HG02973 (cell line): Measurements from ENCODE around the gene FAM227A.

Experiments used
- ATAC-seq: cut with Tn5 transposase; IDR thresholded peaks from one replicate; pipeline ENCODE4 v1.9.1; 2021; ENCODE audit warnings: moderate library complexity; ENCODE audit not compliant: unreplicated experiment

The FAM227A gene

DNA sequence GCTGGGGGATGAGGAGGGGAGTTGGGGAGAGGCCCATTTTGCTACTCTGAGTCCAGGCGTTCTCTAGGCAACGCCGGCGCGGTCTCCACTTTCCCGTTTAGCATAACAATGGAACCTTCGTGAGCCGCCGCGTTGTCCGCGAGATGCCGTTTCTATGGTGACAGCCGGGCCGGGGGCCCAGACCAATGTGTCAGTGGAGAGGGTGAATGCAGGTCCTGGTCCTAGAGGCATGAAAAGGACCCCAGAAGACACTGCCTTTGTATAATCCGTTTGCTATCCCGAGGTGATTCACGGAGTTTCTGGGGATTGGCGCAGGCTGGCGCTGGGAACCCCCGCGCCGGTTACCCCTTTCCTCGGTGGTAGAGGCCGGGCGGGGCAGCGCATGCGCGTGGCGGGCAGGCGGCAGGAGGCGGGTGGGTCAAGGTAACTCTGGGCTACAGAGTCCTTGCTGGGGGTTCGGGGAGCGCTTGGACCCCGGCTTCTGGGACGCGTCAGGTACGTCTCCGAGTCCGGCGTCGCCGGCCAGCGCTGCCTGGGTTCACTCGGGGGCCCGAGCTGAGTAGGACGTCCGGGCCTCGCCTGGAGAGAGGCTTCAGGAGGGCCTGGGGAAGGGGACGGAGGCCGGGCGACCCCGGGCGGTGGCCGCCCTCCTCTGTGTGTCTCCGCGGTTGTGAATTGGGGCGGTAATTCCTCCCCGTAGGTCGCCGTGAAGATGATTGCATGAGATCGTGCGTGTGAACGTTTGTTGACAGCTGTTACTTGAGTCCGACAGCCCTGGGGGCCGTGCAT lies at the start of gene FAM227A, which contains the start of gene CBY1:
Gene FAM227A (minus strand): TSS at position 137 of the 789 bp plus-strand sequence. CDS start 6,224 bp downstream, outside the sequence.
Gene CBY1 (plus strand): TSS at position 383 of the 789 bp plus-strand sequence. CDS start 11,417 bp downstream, outside the sequence.
- ATAC-seq, result peak; percentile 53

DNA sequence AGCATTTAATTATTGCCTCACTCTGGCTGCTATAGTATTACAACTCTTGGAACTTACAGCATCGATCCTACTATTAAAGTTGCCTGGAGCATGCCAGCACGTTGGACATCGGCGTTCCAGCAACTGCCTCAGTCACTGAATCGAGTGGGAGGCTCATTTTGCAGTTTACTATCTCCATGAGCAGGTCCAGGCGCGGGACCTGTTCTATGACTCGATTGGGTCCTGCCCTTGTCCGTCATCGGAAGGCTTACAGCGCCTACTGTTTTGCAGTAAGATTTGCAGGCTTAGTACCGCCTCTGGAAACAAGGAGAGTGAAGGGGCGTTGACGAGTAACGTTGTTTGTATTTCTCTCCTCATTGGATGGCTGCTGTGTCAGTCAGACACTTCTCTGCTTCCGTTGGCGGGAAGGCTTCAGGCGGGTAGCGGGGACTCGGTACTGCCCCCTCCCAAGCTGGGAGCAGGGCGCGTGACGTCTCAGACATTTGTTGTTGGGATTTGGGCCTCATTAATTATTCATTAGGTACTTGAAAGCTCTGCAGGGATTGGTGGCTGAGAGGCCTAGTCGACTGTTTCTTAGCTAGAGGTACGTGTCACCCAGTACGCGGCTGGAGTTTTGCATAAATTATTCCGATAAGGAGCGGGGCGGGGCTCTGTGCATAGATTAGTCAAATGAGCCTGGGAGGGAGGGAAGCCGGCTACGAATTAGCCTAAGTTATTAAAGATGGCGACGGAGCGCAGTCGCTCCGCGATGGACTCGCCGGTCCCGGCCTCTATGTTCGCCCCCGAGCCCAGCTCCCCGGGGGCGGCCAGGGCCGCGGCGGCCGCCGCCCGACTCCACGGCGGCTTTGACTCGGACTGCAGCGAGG lies 49.3 kb upstream of the FAM227A start, which contains the start of gene GTPBP1:
Gene GTPBP1 (plus strand): TSS at position 710 of the 866 bp plus-strand sequence. CDS start 12 bp downstream, at position 722.
- peak; percentile 57 for ATAC-seq

DNA sequence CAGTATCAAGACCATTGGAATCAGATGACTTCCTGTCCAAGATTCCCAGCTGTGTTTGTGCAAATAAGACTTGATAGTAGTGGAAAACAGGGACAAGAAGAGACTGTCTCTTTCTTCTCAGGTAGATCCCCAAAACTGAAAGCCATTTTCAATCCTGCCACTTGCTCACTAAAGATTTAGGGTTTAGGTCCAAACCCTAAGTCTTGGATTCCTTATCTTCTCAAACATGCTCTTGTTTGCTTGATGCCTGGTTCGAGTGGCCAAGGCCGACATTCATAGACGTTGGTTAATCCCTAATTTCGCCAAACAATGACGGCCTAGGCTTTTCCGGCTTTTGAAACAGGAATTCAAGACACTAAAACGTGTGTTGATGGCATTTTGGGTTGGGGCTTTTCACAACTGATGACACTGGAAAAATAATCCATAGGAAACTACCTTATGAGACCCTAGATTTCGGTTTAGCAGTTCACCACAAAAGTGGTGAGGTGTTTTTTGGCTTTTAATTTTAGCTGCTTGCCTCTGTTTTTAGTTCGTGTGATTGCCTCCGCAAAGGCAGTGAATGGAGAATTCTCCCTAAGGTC lies 48.6 kb upstream of the FAM227A start:
- no peak for ATAC-seq

DNA sequence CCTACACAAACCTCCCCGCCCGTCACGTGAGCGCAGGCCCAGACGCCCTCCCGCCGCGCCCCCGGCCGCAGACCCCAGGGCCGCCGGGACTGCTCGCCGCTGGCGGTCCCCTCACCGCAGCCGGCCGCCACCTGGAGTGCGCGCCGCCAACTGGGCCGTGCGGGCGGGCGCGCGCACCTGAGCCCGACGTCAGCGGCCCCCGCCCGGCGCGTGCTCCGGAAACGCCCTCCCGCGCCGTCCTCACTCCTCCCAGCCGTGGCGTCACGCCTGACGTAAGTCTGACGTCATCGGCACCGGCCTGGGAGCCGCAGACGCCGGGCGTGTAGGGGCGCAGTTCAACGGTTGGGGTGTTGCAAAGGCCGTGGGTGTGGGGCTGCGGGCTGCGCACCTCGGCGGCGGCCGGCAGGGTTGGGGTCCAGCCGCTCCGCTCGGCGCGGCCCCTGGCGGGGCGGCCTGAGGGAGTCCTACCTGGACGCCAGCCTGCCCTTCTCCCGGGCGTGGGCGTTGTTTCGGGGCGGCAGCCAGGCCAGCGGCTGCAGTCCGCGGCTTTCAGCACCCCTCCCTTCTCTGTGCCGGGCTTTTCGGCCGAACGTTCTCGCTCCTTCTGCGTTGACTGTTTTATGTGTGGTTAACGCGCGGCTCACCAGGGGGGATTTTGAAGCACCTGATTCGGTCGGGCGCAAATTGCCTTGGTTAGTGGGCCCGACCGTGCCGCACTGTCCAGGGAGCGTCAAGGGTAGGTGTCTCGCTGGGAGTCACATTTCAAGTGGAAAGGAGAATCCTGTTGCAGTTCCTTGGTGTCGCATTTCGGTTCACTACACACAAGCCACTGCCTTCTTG lies 44.8 kb upstream of the FAM227A start, which contains the start of gene JOSD1:
Gene JOSD1 (minus strand): TSS at position 155 of the 840 bp plus-strand sequence. CDS start 956 bp downstream, outside the sequence.
- ATAC-seq, result peak; percentile 38

DNA sequence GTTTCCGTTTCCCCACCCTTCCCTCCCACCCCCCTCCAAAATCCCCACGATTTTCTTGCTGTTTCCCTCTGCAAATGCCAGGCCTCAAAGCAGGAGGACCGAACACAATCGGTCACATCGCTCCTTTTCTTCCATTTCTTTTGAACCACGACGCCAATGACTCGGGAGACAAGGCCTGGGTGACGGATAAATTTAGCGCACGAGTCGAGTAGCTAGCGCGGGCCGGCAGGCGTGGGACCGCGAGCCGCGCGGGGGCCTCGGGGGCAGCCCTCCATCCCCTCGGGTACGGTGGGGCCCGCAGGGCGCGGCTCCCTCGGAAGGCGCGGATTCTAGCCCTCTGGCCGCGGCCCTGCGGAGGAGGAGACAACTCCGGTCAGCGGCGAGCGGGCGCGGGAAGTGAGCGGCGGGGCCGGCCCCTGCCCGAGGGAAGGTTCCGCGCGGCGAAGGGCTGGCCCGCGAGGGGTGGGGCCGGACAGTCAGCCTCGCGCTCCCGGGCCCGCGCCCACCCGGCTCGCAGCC lies 44.1 kb upstream of the FAM227A start:
- no peak for ATAC-seq

DNA sequence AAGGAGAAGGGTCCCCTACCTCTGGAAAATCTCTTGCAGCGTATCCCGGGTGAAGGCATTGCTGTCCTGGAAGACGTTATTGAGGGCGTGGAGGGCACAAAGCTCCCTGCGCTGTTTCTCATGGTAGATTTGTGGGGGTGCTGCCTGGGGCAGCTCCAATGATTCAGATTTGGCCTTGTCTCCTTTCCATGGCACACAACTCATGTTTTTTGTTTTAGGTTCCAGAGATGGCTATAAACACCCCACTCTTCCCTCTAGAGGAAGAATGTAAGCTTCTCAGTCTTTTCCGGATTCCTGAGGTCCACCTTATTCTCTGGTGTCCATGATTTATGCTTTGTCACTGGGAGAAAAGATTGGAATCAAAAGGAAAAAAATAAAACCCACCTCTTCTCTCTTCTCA lies 43.6 kb upstream of the FAM227A start:
- ATAC-seq, result no peak

DNA sequence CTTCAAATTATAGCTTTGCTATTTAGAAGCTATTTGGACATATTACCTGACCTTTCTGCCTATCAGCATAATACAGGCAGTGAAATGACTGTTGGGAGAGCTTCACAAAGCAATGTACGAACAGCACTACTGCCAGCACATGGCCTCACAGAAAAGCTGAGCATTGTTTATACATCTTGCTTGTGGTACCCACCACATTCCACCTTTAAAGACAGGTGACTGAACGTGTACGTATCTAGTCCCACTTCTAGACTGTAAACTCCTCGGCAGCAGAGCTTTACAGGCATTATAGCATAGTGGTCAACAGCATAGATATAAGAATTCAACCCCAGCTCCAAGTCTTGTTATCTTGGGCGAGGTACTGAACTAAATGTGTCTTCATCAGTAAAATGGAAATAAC lies 43.0 kb upstream of the FAM227A start:
- ATAC-seq, result no peak

DNA sequence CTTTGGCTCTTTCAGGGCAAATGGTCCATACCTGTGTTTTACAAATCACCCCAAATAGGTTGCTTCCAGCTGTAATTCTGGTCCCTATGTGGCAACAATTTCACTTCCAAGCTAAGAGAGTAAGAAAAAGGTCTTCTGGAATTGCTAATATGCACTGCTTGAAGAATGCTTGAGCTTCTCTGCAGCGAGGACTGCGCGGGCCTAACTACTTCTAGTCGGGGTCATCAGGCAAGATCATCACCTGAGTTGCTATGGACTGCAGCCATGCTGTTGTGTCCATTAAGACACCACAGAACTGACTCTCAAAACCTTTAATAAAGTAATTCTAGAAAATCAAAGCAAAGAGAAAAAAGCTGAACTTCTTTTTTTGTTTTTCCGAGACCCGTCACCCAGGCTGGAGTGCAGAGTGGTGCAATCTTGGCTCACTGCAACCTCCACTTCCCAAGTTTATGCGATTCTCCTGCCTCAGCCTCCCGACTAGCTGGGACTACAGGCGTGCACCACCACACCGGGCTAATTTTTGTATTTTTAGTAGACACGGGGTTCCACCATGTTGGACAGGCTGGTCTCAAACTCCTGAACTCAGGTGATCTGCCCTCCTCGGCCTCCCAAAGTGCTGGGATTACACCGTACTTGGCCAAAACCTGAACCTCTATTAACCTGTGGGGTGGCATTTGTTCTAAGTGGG lies 42.4 kb upstream of the FAM227A start:
- ATAC-seq, result no peak

DNA sequence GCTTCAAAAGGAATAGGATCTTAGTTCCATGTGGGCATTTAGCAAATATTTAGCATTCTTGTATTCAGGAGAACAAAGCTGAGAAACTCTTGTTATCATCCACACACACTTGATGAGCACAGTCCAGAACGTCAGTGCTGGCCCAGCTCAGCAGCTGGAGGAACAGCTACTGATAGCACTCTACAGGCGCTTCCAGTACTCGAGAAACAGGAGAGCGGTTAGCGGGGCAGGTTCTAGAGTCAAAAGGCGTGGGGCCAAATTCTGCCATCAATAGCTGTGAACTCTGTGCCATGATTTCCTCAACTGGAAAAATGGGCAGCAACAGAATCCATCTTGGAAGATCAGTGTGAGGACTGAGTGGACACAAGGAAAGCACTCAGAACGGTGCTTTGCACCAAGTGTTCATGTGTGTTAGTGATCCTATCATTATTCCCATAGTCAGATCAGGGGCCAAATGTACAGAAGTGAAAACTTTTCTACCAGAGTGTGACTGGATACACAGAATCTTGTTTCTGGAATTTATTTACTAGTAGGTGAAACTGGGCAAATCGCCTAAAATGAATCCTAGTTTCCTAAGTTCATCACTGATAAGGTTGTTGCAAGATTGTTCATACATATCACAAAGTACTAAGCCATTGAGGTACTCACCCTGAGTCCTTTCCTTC lies 41.4 kb upstream of the FAM227A start:
- ATAC-seq, result no peak

DNA sequence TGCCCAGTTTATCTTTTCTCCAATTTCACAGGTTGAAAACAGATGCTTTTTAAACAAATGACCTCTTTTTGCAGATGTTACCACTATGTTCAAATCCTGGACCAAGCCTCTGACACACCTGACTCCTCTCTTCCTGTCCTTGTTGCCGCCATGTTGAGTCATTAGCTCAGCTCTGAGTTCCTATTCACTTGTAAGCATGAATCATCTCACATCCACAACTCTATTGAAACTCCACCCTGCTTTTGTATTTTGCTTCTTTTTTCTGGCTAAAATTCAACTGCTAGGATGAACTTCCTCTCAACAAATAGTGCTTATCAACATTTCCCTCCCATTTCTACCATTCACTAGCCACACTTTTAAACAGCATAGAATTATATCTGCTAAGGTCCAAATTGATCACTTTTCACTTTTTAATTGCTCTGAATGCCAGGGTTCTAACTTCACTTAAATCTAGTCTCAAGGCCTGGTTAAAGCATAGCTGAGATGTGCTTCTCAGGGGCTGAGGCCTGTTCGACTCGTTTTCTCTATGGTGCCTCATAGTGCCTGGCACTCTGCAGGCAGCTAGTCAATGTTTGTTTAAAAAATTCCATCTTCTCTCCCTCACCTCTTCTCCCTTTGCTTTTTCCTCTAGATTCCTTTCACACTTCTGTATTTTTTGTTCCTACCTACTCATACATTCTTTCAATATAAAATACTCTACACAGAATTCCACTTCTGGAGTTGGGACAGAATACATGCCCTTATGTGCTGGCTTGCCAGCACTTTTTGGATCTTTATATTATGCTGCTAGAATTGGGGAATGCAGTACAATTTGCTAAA lies 40.6 kb upstream of the FAM227A start:
- ATAC-seq, result no peak

DNA sequence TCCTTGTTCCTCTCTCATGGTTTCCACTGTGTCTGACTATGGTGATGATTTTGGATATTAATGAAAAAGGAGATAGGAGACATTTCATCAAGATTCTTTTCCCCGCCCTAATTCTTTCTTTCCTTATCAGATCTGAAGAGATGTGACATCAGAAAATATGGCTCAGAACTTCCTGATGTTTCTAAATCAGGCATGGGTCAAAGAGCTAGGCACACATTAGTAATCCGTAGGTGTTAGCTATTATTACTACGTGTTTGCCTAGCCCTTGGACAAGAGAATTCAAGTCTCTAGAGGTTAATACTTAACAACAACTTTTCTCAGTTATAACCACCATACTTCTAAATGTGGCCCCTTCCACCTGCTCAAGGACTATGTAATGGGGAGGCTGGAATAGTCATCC lies 38.7 kb upstream of the FAM227A start:
- ATAC-seq, result no peak

DNA sequence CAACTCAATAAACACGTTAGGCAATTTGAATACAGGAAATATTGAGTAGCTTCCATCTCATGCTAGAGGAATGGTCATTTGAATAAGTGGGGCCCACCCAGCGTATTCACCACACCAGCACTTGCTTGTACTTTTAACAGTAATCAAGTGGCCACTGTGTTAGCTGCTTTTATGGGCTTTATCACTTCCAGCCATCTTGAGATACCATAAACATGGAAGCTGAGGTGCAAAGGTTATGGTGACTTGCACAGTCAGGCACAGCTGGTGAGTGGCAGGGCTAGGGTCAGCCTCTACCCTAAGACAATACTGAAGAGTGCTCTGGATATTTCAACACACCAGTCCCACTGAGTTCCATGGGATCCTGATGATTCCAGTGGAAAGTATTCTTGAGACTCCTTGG lies 37.9 kb upstream of the FAM227A start:
- ATAC-seq, result no peak

DNA sequence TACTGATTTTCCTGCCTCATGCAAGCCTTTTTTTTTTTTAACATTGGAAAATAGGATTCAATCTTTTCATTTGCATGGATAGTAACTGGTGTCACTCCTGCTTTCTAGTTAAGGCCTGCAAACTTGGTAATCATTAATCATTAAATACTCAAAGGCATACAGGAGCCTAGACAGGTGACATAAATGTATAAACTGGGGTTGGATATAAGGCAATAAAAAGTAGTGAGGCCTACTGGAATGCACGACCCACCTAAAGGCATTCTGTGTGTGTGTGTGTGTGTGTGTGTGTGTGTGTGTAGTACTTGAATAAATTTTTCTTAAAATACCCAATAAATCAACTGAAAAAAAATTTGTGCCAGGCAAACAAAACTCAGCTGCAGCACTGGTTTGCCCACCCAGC lies 33.5 kb upstream of the FAM227A start:
- ATAC-seq, result no peak

DNA sequence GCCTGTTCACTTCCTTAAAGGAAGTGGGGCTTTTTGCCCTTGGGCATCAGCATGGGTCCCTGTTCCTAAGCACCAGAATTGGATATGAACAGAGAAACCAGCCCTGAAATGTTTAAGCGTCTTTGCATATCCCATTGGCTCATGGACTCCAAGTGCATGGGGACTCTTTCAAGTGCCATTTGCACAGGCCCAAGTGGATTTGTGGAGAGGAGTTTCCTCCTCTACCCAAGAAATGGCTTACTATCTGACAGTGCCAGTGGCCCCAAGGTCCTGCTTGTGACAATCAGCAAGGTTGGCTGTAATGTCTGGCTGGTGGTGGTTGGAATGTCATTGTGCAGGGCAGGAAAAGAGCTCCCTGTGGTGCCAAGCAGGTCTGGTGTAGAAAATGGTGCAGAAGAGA lies 29.6 kb upstream of the FAM227A start:
- ATAC-seq, result no peak

DNA sequence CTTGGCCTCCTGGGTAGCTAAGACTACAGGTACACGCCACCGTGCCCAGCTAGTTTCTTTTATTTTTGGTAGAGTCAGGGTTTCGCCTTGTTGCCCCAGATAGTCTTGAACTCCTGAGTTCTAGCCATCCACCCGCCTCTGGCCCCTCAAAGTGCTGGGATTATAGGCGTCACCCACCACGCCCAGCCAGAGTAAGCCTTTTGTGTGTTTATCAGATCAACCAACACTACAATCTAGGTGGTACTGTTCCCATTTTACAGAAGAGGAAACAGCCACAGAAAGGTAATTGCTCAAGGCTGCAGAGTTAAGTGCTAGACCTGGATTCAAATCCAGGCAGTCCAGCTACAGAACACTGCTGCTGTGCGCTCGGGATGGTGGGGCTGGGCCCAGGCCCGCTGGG lies 28.7 kb upstream of the FAM227A start:
- no peak for ATAC-seq

DNA sequence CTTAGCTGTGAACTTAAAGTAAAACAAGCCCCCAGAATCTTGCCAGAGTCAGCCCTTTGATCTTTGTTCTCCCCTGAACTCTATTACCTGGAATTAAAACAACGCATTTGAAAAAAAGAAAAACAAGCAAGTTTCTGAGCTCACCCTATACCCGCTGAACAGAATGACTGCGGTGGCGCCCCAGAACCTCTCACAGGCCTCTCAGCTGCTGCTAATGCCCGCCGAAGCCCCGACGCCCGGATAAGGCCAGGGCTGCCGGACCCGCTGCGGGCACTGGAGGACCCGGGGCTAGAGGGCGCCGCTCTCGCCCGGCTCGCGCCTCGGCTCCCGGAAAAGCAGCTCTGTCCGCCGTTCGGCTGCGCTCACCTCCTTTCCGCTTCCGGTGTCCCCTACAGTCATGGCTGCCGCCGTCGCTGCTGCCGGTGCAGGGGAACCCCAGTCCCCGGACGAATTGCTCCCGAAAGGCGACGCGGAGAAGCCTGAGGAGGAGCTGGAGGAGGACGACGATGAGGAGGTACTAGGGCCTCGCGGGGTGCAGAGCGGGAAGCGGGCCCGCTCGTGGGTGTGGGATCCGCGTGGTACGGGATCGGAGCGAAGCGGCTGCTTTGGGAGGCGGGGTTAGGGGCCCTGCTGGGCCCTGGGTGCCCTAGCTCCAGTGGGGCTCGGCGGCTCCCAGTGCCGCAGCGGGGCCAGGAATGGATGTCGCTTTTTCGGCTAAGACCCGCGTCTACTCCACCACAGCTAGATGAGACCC lies 25.6 kb upstream of the FAM227A start, which contains the start of gene TOMM22:
Gene TOMM22 (plus strand): TSS at position 376 of the 754 bp plus-strand sequence. CDS start 22 bp downstream, at position 398.
- ATAC-seq, result peak; percentile 87

DNA sequence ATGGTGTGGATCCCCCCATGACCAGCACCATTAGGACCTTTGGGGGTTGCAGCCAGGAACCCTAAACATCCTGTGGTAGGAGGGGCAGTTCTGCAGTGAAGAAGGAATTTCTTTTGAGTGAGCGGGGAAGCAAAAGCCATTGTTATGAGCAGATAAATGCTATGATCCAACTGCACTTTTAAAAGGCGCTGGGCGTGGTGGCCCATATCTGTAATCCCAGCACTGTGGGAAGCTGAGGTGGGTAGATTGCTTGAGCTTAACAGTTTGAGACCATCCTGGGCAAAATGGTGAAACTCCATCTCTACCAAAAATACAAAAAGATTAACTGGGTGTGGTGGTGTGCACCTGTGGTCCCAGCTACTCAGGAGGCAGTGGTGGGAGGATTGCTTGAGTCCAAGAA lies 19.6 kb upstream of the FAM227A start:
- no peak for ATAC-seq
